Suppressor macrophage treated with lipopolysaccharide for 4 hours (primary cell): ENCODE data around the gene COX14.

ENCODE experiments used
- DNase-seq: peaks from one replicate; pipeline ENCODE4 v3.0.0-alpha.2; 2020

Gene COX14

DNA sequence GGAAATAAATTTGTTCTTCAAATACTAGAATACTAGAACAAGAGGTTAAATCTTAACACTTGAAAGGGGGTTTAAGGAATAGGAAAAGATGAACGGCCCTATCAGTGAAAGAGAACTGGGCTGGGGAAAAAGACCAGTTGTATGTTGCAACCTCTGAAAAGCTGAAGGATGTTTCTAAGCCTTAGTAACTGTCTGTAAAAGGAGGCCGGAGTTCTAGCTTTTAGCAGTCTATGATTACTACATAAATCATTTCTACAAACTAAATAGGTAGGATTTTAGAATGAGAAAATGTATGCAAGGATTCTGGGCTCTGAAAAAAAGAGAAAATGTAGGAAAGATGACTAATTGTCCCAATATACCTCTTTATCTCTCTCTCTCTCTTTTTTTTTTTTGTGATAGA lies 50.2 kb downstream of the COX14 start:
- peak; percentile 4 for DNase-seq

- no peak for DNase-seq
These were observed 52.9 kb downstream of the COX14 start for GRCh38 chr12:50164963-50165362.

DNA sequence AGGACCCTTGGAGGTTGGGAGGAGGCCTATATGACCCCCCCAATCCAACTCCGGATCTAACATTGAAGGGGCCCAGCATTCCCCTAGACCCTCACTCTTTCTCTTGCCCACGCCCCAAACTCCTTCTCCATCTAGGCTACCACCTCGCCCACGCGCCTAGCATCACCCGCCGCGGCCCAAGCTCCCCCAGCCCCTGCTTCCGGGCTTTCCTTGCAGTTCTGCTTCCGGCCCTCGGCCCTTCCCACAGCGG lies 54.7 kb downstream of the COX14 start:
- peak; percentile 68 for DNase-seq

DNA sequence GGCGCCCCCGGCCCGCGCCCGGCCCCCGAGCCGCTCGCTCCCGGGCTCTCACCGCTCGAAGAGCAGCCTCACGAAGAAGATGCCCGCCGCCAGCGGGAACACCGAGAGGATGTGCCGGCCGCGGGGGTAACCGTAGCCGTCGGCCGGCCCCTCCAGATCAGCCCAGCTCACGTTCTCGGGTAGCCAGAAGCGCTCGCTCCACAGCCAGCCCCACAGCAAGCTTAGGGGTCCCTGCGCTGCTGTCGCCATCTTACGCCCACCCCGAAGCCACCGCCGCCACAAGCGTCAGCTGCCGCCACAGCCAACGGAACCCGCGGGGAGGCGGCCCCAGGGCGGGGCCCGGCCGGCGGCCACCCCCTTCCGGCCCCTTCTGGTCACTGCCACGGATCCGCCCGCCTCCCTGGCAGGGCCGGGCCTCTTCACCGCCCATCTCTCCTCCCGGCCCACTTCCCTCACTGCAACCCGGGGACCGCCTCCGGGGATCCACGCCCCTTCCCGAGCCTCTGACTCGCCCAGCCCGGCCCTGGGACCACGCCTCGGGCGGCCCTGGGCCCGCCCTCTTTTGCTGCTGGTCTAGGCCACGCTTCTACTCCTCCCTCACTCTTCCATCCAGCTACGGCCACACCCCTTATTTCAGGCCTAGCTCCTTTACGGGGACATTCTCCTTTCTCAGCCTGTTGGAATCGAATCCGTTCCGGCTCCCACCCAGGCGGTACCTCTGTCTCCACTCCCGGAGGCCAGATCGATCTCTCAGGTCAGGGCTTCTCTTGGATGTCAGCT lies 55.2 kb downstream of the COX14 start, which contains the start of gene CERS5:
TSS of gene CERS5 (minus strand) at position 321 of the 780 bp plus-strand sequence. CDS start at position 249, 72 bp downstream.
- DNase-seq = peak; percentile 99
